HepG2 (cell line): ENCODE data around the gene VCPKMT. TPM values are rescaled to one million over a fixed set of nuclear protein-coding genes. Genes with fewer than 3 reads are reported as not detected.

Source experiments
- CENPT ChIP-seq: sonication (generic); formaldehyde crosslinking; IDR thresholded peaks from 2 replicates; pipeline ENCODE4 v1.8.0; 2022; ENCODE audit warnings: low read depth, mild to moderate bottlenecking, moderate library complexity, missing genetic modification reagents
- EEA1 ChIP-seq: sonication (generic); formaldehyde crosslinking; IDR thresholded peaks from 2 replicates; pipeline ENCODE4 v1.5.1; 2020; ENCODE audit warnings: mild to moderate bottlenecking, missing genetic modification reagents, borderline replicate concordance
- FOXA3 ChIP-seq: IDR thresholded peaks from 2 replicates; pipeline ENCODE4 v1.6.1; 2016; ENCODE audit warnings: missing genetic modification reagents, missing compliant biosample characterization
- FOXK1 ChIP-seq: sonication (generic); formaldehyde crosslinking; IDR thresholded peaks from 2 replicates; pipeline ENCODE4 v1.4.0; 2020; ENCODE audit warnings: low read depth, missing genetic modification reagents, borderline replicate concordance
- IRF2 ChIP-seq: IDR thresholded peaks from 2 replicates; pipeline ENCODE4 v1.6.1; 2018; ENCODE audit warnings: missing genetic modification reagents, missing compliant biosample characterization
- JUNB ChIP-seq: sonication (generic); formaldehyde crosslinking; IDR thresholded peaks from 2 replicates; pipeline ENCODE4 v1.8.0; 2022; ENCODE audit warnings: missing genetic modification reagents, mild to moderate bottlenecking, borderline replicate concordance
- KLF15 ChIP-seq: sonication (generic); formaldehyde crosslinking; IDR thresholded peaks from 2 replicates; pipeline ENCODE4 v1.8.1; 2023; ENCODE audit warnings: borderline replicate concordance, mild to moderate bottlenecking, inconsistent platforms, missing genetic modification reagents, mixed read lengths
- PITX1 ChIP-seq: sonication (generic); formaldehyde crosslinking; IDR thresholded peaks from 2 replicates; pipeline ENCODE4 v1.5.1; 2020; ENCODE audit warnings: mild to moderate bottlenecking, missing genetic modification reagents
- POLR2AphosphoS5 ChIP-seq: IDR thresholded peaks from 2 replicates; pipeline ENCODE4 v1.6.1; 2012; ENCODE audit warnings: low read depth, low read length
- SALL1 ChIP-seq: sonication (generic); formaldehyde crosslinking; IDR thresholded peaks from 2 replicates; pipeline ENCODE4 v1.8.0; 2022; ENCODE audit warnings: mild to moderate bottlenecking, missing genetic modification reagents
- STAT5B ChIP-seq: sonication (generic); formaldehyde crosslinking; IDR thresholded peaks from 2 replicates; pipeline ENCODE4 v1.4.0; 2020; ENCODE audit warnings: missing genetic modification reagents
- TEAD3 ChIP-seq: optimal IDR thresholded peaks from 2 replicates; pipeline ENCODE3; 2016; ENCODE audit warnings: borderline replicate concordance
- ZFP36L2 ChIP-seq: sonication (generic); formaldehyde crosslinking; IDR thresholded peaks from 2 replicates; pipeline ENCODE4 v1.4.0; 2020; ENCODE audit warnings: missing genetic modification reagents
- ZMAT3 ChIP-seq: sonication (generic); formaldehyde crosslinking; conservative IDR thresholded peaks from 2 replicates; pipeline ENCODE4 v1.7.0; 2021; ENCODE audit warnings: missing genetic modification reagents
- ZNF383 ChIP-seq: sonication (generic); formaldehyde crosslinking; IDR thresholded peaks from 2 replicates; pipeline ENCODE4 v1.4.0; 2020; ENCODE audit warnings: missing genetic modification reagents, mild to moderate bottlenecking, borderline replicate concordance
- ZNF451 ChIP-seq: sonication (generic); formaldehyde crosslinking; IDR thresholded peaks from 2 replicates; pipeline ENCODE4 v1.5.0; 2020; ENCODE audit warnings: mild to moderate bottlenecking, missing genetic modification reagents
- ZNF746 ChIP-seq: sonication (generic); formaldehyde crosslinking; IDR thresholded peaks from 2 replicates; pipeline ENCODE4 v1.8.0; 2022; ENCODE audit warnings: mild to moderate bottlenecking, missing genetic modification reagents
- polyA plus RNA-seq, 8 experiments: library from polyadenylated mRNA; depleted of rRNA in 3 of 8; stranded (reverse) in 7 of 8; unstranded in 1 of 8; fragments of >200 nt; fragmentation: Illumina TruSeq in 4 of 8; extraction: Trizol in 4 of 8; gene quantifications; 2 replicates each; pipeline versions ENCODE4 v1.2.1 to v1.2.3, GENCODE V29; 2011 to 2016; ENCODE audit warnings: low read depth in 4 of 8, missing spikeins in 1 of 8, mixed read lengths in 1 of 8; ENCODE audit not compliant: insufficient read depth in 1 of 8
- total RNA-seq, 5 experiments: library from RNA; depleted of rRNA; stranded (reverse); fragments of >200 nt; fragmentation: Illumina TruSeq; extraction: Trizol; gene quantifications; 2 replicates each; pipeline ENCODE4 v1.2.3, GENCODE V29; 2016; ENCODE audit warnings: low read depth in 1 of 5
- TF ChIP-seq, protein P1 (sequence below): sonication (generic); formaldehyde crosslinking; IDR thresholded peaks from 2 replicates; pipeline ENCODE4 v1.8.1; 2023; ENCODE audit warnings: missing genetic modification reagents, mild to moderate bottlenecking, borderline replicate concordance
- TF ChIP-seq, protein P2 (sequence below): sonication (generic); formaldehyde crosslinking; IDR thresholded peaks from 2 replicates; pipeline ENCODE4 v1.4.0; 2020; ENCODE audit warnings: missing genetic modification reagents
- TF ChIP-seq, protein P3 (sequence below): sonication (generic); formaldehyde crosslinking; IDR thresholded peaks from 2 replicates; pipeline ENCODE4 v1.8.0; 2022; ENCODE audit warnings: mild to moderate bottlenecking, missing genetic modification reagents, moderate library complexity
- TF ChIP-seq, protein P4 (sequence below): sonication (generic); formaldehyde crosslinking; IDR thresholded peaks from 2 replicates; pipeline ENCODE4 v1.9.0; 2021; ENCODE audit warnings: missing genetic modification reagents, borderline replicate concordance
- TF ChIP-seq, protein P5 (sequence below): sonication (generic); formaldehyde crosslinking; IDR thresholded peaks from 2 replicates; pipeline ENCODE4 v1.5.0; 2020; ENCODE audit warnings: missing genetic modification reagents

Gene VCPKMT
- total and polyA plus RNA-seq, 2 of the 13 experiments (the other 11 are each of a cell fraction or from before 2014, with no cell fraction given), result 3.9 to 5.4 TPM

DNA sequence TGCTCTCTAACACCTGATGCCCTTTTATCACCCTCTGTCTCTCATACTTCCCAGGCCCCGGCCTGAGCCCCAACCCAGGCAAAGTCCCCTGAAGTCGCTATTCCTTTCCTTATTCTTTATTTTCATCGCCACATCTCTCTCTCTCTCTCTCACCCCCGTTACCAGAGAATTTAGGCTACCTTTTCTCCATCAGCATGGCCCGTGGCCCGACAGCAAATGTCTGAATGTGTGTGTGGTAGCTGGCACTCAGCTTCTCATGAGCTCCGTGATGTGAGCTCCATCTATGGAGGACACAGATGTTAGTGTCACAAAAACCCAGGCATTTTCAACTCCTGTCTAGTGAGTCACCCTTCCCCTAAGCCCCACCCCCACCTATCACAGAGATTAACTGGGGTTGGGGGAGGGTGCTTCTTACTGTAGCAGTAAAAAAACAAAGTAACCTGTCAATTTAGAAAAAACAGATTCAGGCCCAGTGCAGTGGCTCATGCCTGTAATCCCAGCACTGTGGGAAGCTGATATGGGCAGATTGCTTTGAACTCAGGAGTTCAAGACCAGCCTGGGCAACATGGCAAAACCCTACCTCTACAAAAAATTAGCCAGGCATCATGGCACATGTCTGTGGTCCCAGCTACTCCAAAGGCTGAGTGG, 53.8 kb downstream of the VCPKMT start (continued):
- TF ChIP-seq JUNB (CRISPR knock-in tag), result no peak
- peak; percentile 37 for TF ChIP-seq SALL1 (CRISPR knock-in tag)
- TF ChIP-seq TEAD3, result peak; percentile 40
- TF ChIP-seq ZNF451 (CRISPR knock-in tag), result no peak
- 0 out of 2 replicates have a peak, but pooled peaks have one; percentile 19 for TF ChIP-seq ZMAT3
- TF ChIP-seq ZNF383 (CRISPR knock-in tag), result no peak
- 0 out of 2 replicates have a peak, but pooled peaks have one; percentile 55 for TF ChIP-seq ZNF746 (CRISPR knock-in tag)
- TF ChIP-seq, protein P1, sequence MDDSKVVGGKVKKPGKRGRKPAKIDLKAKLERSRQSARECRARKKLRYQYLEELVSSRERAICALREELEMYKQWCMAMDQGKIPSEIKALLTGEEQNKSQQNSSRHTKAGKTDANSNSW (CRISPR knock-in tag), result no peak
- peak; percentile 42; the same call in 1 of the 2 replicates for TF ChIP-seq POLR2AphosphoS5
- no peak for TF ChIP-seq CENPT (CRISPR knock-in tag)
- no peak for TF ChIP-seq FOXK1
- no peak for TF ChIP-seq STAT5B (CRISPR knock-in tag)
- TF ChIP-seq, protein P2, sequence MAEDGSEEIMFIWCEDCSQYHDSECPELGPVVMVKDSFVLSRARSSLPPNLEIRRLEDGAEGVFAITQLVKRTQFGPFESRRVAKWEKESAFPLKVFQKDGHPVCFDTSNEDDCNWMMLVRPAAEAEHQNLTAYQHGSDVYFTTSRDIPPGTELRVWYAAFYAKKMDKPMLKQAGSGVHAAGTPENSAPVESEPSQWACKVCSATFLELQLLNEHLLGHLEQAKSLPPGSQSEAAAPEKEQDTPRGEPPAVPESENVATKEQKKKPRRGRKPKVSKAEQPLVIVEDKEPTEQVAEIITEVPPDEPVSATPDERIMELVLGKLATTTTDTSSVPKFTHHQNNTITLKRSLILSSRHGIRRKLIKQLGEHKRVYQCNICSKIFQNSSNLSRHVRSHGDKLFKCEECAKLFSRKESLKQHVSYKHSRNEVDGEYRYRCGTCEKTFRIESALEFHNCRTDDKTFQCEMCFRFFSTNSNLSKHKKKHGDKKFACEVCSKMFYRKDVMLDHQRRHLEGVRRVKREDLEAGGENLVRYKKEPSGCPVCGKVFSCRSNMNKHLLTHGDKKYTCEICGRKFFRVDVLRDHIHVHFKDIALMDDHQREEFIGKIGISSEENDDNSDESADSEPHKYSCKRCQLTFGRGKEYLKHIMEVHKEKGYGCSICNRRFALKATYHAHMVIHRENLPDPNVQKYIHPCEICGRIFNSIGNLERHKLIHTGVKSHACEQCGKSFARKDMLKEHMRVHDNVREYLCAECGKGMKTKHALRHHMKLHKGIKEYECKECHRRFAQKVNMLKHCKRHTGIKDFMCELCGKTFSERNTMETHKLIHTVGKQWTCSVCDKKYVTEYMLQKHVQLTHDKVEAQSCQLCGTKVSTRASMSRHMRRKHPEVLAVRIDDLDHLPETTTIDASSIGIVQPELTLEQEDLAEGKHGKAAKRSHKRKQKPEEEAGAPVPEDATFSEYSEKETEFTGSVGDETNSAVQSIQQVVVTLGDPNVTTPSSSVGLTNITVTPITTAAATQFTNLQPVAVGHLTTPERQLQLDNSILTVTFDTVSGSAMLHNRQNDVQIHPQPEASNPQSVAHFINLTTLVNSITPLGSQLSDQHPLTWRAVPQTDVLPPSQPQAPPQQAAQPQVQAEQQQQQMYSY (CRISPR knock-in tag), result no peak
- TF ChIP-seq, protein P3, sequence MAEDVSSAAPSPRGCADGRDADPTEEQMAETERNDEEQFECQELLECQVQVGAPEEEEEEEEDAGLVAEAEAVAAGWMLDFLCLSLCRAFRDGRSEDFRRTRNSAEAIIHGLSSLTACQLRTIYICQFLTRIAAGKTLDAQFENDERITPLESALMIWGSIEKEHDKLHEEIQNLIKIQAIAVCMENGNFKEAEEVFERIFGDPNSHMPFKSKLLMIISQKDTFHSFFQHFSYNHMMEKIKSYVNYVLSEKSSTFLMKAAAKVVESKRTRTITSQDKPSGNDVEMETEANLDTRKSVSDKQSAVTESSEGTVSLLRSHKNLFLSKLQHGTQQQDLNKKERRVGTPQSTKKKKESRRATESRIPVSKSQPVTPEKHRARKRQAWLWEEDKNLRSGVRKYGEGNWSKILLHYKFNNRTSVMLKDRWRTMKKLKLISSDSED (CRISPR knock-in tag), result no peak
- TF ChIP-seq, protein P4, sequence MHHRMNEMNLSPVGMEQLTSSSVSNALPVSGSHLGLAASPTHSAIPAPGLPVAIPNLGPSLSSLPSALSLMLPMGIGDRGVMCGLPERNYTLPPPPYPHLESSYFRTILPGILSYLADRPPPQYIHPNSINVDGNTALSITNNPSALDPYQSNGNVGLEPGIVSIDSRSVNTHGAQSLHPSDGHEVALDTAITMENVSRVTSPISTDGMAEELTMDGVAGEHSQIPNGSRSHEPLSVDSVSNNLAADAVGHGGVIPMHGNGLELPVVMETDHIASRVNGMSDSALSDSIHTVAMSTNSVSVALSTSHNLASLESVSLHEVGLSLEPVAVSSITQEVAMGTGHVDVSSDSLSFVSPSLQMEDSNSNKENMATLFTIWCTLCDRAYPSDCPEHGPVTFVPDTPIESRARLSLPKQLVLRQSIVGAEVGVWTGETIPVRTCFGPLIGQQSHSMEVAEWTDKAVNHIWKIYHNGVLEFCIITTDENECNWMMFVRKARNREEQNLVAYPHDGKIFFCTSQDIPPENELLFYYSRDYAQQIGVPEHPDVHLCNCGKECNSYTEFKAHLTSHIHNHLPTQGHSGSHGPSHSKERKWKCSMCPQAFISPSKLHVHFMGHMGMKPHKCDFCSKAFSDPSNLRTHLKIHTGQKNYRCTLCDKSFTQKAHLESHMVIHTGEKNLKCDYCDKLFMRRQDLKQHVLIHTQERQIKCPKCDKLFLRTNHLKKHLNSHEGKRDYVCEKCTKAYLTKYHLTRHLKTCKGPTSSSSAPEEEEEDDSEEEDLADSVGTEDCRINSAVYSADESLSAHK, result no peak
- TF ChIP-seq, protein P5, sequence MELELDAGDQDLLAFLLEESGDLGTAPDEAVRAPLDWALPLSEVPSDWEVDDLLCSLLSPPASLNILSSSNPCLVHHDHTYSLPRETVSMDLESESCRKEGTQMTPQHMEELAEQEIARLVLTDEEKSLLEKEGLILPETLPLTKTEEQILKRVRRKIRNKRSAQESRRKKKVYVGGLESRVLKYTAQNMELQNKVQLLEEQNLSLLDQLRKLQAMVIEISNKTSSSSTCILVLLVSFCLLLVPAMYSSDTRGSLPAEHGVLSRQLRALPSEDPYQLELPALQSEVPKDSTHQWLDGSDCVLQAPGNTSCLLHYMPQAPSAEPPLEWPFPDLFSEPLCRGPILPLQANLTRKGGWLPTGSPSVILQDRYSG (CRISPR knock-in tag), result no peak
- no peak for TF ChIP-seq ZFP36L2 (CRISPR knock-in tag)
- peak; percentile 83; the same call in 1 of the 2 replicates for TF ChIP-seq PITX1
- no peak for TF ChIP-seq EEA1 (CRISPR knock-in tag)
- no peak for TF ChIP-seq IRF2 (CRISPR knock-in tag)
- TF ChIP-seq KLF15 (CRISPR knock-in tag), result no peak
- peak; percentile 44; the same call in 1 of the 2 replicates for TF ChIP-seq FOXA3
